K562 (cell line): ENCODE measurements around the gene DNAJC6. TPM values are rescaled to one million over a fixed set of nuclear protein-coding genes. Genes with fewer than 3 reads are reported as not detected.

Experiments used
- CEBPB ChIP-seq: fragments of 450-650 bp; IDR thresholded peaks from 2 replicates; pipeline ENCODE4 v1.6.1; 2016; ENCODE audit warnings: missing genetic modification characterization, missing compliant biosample characterization
- GTF2E2 ChIP-seq: fragments of 200-800 bp; sonication (Bioruptor generic); IDR thresholded peaks from 2 replicates; pipeline ENCODE4 v1.6.1; 2016; ENCODE audit warnings: missing genetic modification characterization, missing compliant biosample characterization
- GTF2F1 ChIP-seq: IDR thresholded peaks from 2 replicates; pipeline ENCODE4 v1.6.1; 2011; ENCODE audit warnings: low read depth, low read length, improper control_type of control experiment
- GTF3C2 ChIP-seq: IDR thresholded peaks from 3 replicates; pipeline ENCODE4 v1.6.1; 2011; ENCODE audit warnings: borderline replicate concordance, mild to moderate bottlenecking, moderate library complexity; ENCODE audit not compliant: insufficient read length; ENCODE audit errors: extremely low read depth
- HSF4 ChIP-seq: fragments of 250-450 bp; sonication (Bioruptor Pico); IDR thresholded peaks from 2 replicates; pipeline ENCODE4 v2.1.2; 2022; ENCODE audit warnings: mild to moderate bottlenecking, moderate library complexity, borderline replicate concordance
- JUND ChIP-seq, 2 experiments: IDR thresholded peaks; 2 replicates in 1 of 2; 3 replicates in 1 of 2; pipeline ENCODE4 v1.6.1; 2011; ENCODE audit warnings: borderline replicate concordance in 2 of 2, low read depth in 2 of 2, low read length in 2 of 2, improper control_type of control experiment in 1 of 2, missing biosample characterization in 1 of 2, missing genetic modification characterization in 1 of 2, missing genetic modification reagents in 1 of 2
- KDM2B ChIP-seq: fragments of 250-450 bp; sonication (Bioruptor Pico); IDR thresholded peaks from 2 replicates; pipeline ENCODE4 v1.8.0; 2021; ENCODE audit warnings: mild to moderate bottlenecking, moderate library complexity
- MED1 ChIP-seq: sonication (generic); formaldehyde crosslinking; IDR thresholded peaks from 2 replicates; pipeline ENCODE4 v1.8.1; 2023; ENCODE audit warnings: missing genetic modification reagents, borderline replicate concordance
- MEF2D ChIP-seq: conservative IDR thresholded peaks from 2 replicates; pipeline ENCODE4 v1.6.1; 2016; ENCODE audit warnings: low read depth, missing genetic modification characterization, missing compliant biosample characterization
- PHTF2 ChIP-seq: fragments of 250-450 bp; sonication (Bioruptor Pico); IDR thresholded peaks from 2 replicates; pipeline ENCODE4 v1.5.0; 2021; ENCODE audit warnings: mild to moderate bottlenecking
- TCFL5 ChIP-seq: fragments of 250-450 bp; sonication (Bioruptor Pico); conservative IDR thresholded peaks from 2 replicates; pipeline ENCODE4 v1.6.1; 2021; ENCODE audit warnings: mild to moderate bottlenecking, moderate library complexity, matching md5 sums
- VEZF1 ChIP-seq: fragments of 200-800 bp; sonication (Bioruptor generic); IDR thresholded peaks from 2 replicates; pipeline ENCODE4 v1.6.1; 2017; ENCODE audit warnings: missing genetic modification characterization, missing compliant biosample characterization
- ZNF146 ChIP-seq: IDR thresholded peaks from one replicate; pipeline ENCODE4 v1.6.1; 2018; ENCODE audit warnings: missing compliant biosample characterization; ENCODE audit not compliant: unreplicated experiment
- ZNF184 ChIP-seq: sonication (generic); formaldehyde crosslinking; IDR thresholded peaks from 2 replicates; pipeline ENCODE4 v1.5.0; 2020; ENCODE audit warnings: missing genetic modification reagents
- ZNF699 ChIP-seq: fragments of 250-450 bp; sonication (Bioruptor Pico); IDR thresholded peaks from 2 replicates; pipeline ENCODE4 v1.8.0; 2021; ENCODE audit warnings: mild to moderate bottlenecking, moderate library complexity; ENCODE audit not compliant: insufficient replicate concordance
- ZNF785 ChIP-seq: fragments of 250-450 bp; sonication (Bioruptor Pico); IDR thresholded peaks from 2 replicates; pipeline ENCODE4 v1.4.0; 2020; ENCODE audit warnings: mild to moderate bottlenecking
- polyA plus RNA-seq, 8 experiments: library from polyadenylated mRNA; depleted of rRNA in 4 of 8; stranded (reverse) in 5 of 8; unstranded in 3 of 8; fragments of >200 nt; fragmentation: Nextera tagmentation in 2 of 8; fragmentation: Illumina TruSeq in 1 of 8; extraction: Ambion mirVana in 2 of 8; extraction: Trizol in 1 of 8; gene quantifications; 2 replicates each; pipeline versions ENCODE4 v1.2.1 to v1.2.3, GENCODE V29; 2011 to 2014; ENCODE audit warnings: inconsistent platforms in 1 of 8, missing spikeins in 1 of 8
- total RNA-seq, 7 experiments: library from RNA; depleted of rRNA in 6 of 7; stranded (reverse); fragments of >200 nt in 6 of 7; fragmentation: Illumina TruSeq in 2 of 7; extraction: Trizol in 2 of 7; gene quantifications; 2 replicates each; pipeline versions ENCODE4 v1.2.1 to v1.2.3, GENCODE V29; 2011 to 2021; ENCODE audit warnings: low replicate concordance in 1 of 7
- TF ChIP-seq, protein P1 (sequence below): sonication (generic); formaldehyde crosslinking; IDR thresholded peaks from 2 replicates; pipeline ENCODE4 v1.8.0; 2023; ENCODE audit warnings: mild to moderate bottlenecking, missing genetic modification reagents

Gene DNAJC6
- total and polyA plus RNA-seq, 9 of the 15 experiments (the other 6 are each of a cell fraction or from before 2014, with no cell fraction given), result 6.7 to 78.7 (median 28.0) TPM

- TF ChIP-seq GTF3C2, result no peak
- TF ChIP-seq TCFL5, result no peak
- no peak for TF ChIP-seq ZNF184 (CRISPR knock-in tag)
- TF ChIP-seq GTF2E2, result no peak
- TF ChIP-seq ZNF146 (CRISPR knock-in tag), result no peak
- TF ChIP-seq PHTF2 (CRISPR knock-in tag), result no peak
- TF ChIP-seq GTF2F1, result no peak
- TF ChIP-seq KDM2B (CRISPR knock-in tag), result no peak; the same call in 1 of the 2 replicates
- no peak for TF ChIP-seq ZNF699 (CRISPR knock-in tag)
- TF ChIP-seq, protein P1, sequence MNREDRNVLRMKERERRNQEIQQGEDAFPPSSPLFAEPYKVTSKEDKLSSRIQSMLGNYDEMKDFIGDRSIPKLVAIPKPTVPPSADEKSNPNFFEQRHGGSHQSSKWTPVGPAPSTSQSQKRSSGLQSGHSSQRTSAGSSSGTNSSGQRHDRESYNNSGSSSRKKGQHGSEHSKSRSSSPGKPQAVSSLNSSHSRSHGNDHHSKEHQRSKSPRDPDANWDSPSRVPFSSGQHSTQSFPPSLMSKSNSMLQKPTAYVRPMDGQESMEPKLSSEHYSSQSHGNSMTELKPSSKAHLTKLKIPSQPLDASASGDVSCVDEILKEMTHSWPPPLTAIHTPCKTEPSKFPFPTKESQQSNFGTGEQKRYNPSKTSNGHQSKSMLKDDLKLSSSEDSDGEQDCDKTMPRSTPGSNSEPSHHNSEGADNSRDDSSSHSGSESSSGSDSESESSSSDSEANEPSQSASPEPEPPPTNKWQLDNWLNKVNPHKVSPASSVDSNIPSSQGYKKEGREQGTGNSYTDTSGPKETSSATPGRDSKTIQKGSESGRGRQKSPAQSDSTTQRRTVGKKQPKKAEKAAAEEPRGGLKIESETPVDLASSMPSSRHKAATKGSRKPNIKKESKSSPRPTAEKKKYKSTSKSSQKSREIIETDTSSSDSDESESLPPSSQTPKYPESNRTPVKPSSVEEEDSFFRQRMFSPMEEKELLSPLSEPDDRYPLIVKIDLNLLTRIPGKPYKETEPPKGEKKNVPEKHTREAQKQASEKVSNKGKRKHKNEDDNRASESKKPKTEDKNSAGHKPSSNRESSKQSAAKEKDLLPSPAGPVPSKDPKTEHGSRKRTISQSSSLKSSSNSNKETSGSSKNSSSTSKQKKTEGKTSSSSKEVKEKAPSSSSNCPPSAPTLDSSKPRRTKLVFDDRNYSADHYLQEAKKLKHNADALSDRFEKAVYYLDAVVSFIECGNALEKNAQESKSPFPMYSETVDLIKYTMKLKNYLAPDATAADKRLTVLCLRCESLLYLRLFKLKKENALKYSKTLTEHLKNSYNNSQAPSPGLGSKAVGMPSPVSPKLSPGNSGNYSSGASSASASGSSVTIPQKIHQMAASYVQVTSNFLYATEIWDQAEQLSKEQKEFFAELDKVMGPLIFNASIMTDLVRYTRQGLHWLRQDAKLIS (CRISPR knock-in tag), result no peak; the same call in 1 of the 2 replicates
- no peak for TF ChIP-seq HSF4
- no peak for TF ChIP-seq MED1 (CRISPR knock-in tag)
- no peak for TF ChIP-seq ZNF785 (CRISPR knock-in tag)
- no peak for TF ChIP-seq CEBPB (tag)
- TF ChIP-seq JUND (IDR thresholded peaks at IDR 0.05; ENCODE audit: borderline replicate concordance, low read depth, low read length), result no peak
- TF ChIP-seq JUND (tag; IDR thresholded peaks at IDR 0.05; ENCODE audit: borderline replicate concordance, low read depth, low read length), result no peak; the same call in 2 of the 3 replicates
- TF ChIP-seq MEF2D (tag), result no peak
- TF ChIP-seq VEZF1 (CRISPR knock-in tag), result no peak
These were observed 110.6 kb downstream of the DNAJC6 start (continued) for GRCh38 chr1:65419681-65420589.
